IgD-negative memory B cell (primary cell): Measurements from ENCODE around the gene PRKAR1A. TPM values are rescaled to one million over a fixed set of nuclear protein-coding genes. Genes with fewer than 3 reads are reported as not detected.

ENCODE experiments used
- polyA plus RNA-seq: library from polyadenylated mRNA; unstranded; fragments of 300-500 nt; fragmentation: Illumina TruSeq; gene quantifications from one replicate; pipeline ENCODE4 v1.2.3, GENCODE V29; 2021

Gene PRKAR1A
- polyA plus RNA-seq, 1 donor from 2014 or later: 175 TPM

Other genes with a start within 250 kb of the PRKAR1A start
- 0.33 TPM for gene SLC16A6, start 221.3 kb upstream of the PRKAR1A start, polyA plus RNA-seq
- 10.6 TPM for gene ARSG, start 220.9 kb upstream of the PRKAR1A start, polyA plus RNA-seq
- gene WIPI1, start 54.9 kb upstream of the PRKAR1A start, polyA plus RNA-seq: 6.7 TPM
- gene FAM20A, start 88.9 kb downstream of the PRKAR1A start, polyA plus RNA-seq: not detected